K562 (cell line): ENCODE results near the gene ZNF569. TPM values are rescaled to one million over a fixed set of nuclear protein-coding genes. Genes with fewer than 3 reads are reported as not detected.

Experiments used
- ATAC-seq: fragments of 200-7000 bp; cut with Tn5 transposase; 3 replicates; pipeline ENCODE4 v1.9.1; 2020; ENCODE audit warnings: moderate library complexity
- Bru-seq: library from RNA; stranded (reverse); fragments of 400-500 nt; gene quantifications from one replicate; lab custom pipeline; 2021; lab: Mats Ljungman, UMichigan
- BruChase-seq, 2 experiments: library from RNA; stranded (reverse); fragments of 400-500 nt; gene quantifications; one replicate each; lab custom pipeline; 2021; lab: Mats Ljungman, UMichigan
- BruUV-seq: library from RNA; stranded (reverse); fragments of 400-500 nt; replicated peaks from 2 replicates; lab custom pipeline; 2021; lab: Mats Ljungman, UMichigan
- CTCF ChIA-PET: fragments of 300-600 bp; formaldehyde crosslinking; extraction: SDS; loops from one replicate; lab custom pipeline; 2021; ENCODE audit warnings: low intra/inter-chr PET ratio; lab: Yijun Ruan, JAX
- POLR2A ChIA-PET: fragments of 300-600, 350-650 bp; sonication (Branson Sonifier 250); formaldehyde crosslinking; extraction: SDS; loops from one replicate; lab custom pipeline; 2021; ENCODE audit warnings: antibody characterized with exemption, inconsistent platforms; lab: Yijun Ruan, JAX
- DNase-seq, 4 experiments: peaks; one replicate each; pipeline versions ENCODE4 v3.0.0 to v3.0.0-alpha.2; 2011 to 2018; ENCODE audit warnings: low spot score in 3 of 4, mixed read lengths in 3 of 4; ENCODE audit errors: extremely low read depth in 1 of 4
- FAIRE-seq: peaks from 2 replicates; lab custom pipeline; 2011; peaks lifted over from hg19 to GRCh38; lab: Jason Lieb, UNC
- H2AFZ ChIP-seq: 2 replicates; pipeline ENCODE4 v1.6.0; 2011; ENCODE audit warnings: low read depth, low read length, control low read depth, inconsistent platforms
- H3K27ac ChIP-seq: fragments of 200-600 bp; 3 replicates; pipeline ENCODE4 v1.8.0; 2011; ENCODE audit warnings: low read depth, mild to moderate bottlenecking, control low read depth, inconsistent platforms, low read length, moderate library complexity, mixed read lengths; ENCODE audit errors: extremely low read depth
- H3K27me3 ChIP-seq, 2 experiments: fragments of 300-600 bp in 1 of 2; 2 replicates in 1 of 2; 3 replicates in 1 of 2; pipeline versions ENCODE4 v1.6.0 to v1.8.0; 2011; ENCODE audit warnings: inconsistent platforms in 2 of 2, low read length in 2 of 2, mild to moderate bottlenecking in 1 of 2, mixed read lengths in 1 of 2, moderate library complexity in 1 of 2; ENCODE audit not compliant: control insufficient read depth in 2 of 2, insufficient read depth in 2 of 2
- H3K36me3 ChIP-seq: fragments of 300-600 bp; 3 replicates; pipeline ENCODE4 v1.8.0; 2011; ENCODE audit warnings: mild to moderate bottlenecking, low read length, inconsistent platforms; ENCODE audit not compliant: control insufficient read depth, insufficient read depth
- H3K4me1 ChIP-seq, 2 experiments: fragments of 200-600 bp in 1 of 2; replicated peaks in 1 of 2; 2 replicates in 1 of 2; 3 replicates in 1 of 2; pipeline versions ENCODE4 v1.5.1 to v1.8.0; 2011; ENCODE audit warnings: inconsistent platforms in 2 of 2, low read length in 2 of 2, mild to moderate bottlenecking in 1 of 2, mixed read lengths in 1 of 2, moderate library complexity in 1 of 2; ENCODE audit not compliant: control insufficient read depth in 2 of 2, insufficient read depth in 2 of 2
- H3K4me2 ChIP-seq: 2 replicates; pipeline ENCODE4 v1.6.1; 2011; ENCODE audit warnings: low read length, control low read depth, inconsistent platforms, mixed read lengths; ENCODE audit not compliant: insufficient read depth
- H3K4me3 ChIP-seq: fragments of 200-600 bp; sonication (generic), shearing (Covaris generic); 2 replicates; pipeline ENCODE4 v1.5.1; 2016; ENCODE audit warnings: control low read depth, inconsistent platforms
- H3K79me2 ChIP-seq: fragments of 200-600 bp; 3 replicates; pipeline ENCODE4 v1.8.0; 2011; ENCODE audit warnings: low read length, inconsistent platforms; ENCODE audit not compliant: control insufficient read depth, insufficient read depth
- H3K9ac ChIP-seq, 2 experiments: 2 replicates each; pipeline versions ENCODE4 v1.6.0 to v1.6.1; 2011; ENCODE audit warnings: low read depth in 2 of 2, low read length in 2 of 2, control low read depth in 1 of 2, inconsistent platforms in 1 of 2, mild to moderate bottlenecking in 1 of 2, mixed read lengths in 1 of 2; ENCODE audit not compliant: insufficient read depth in 1 of 2
- H3K9me1 ChIP-seq: one replicate; pipeline ENCODE4 v1.6.0; 2011; ENCODE audit warnings: inconsistent platforms, mild to moderate bottlenecking, low read length, moderate library complexity; ENCODE audit not compliant: control insufficient read depth, insufficient read depth
- H3K9me3 ChIP-seq: replicated peaks from 2 replicates; pipeline ENCODE4 v1.5.1; 2011; ENCODE audit warnings: low read depth, low read length, inconsistent platforms; ENCODE audit not compliant: control insufficient read depth, insufficient read depth
- H4K20me1 ChIP-seq: replicated peaks from 2 replicates; pipeline ENCODE4 v1.6.1; 2011; ENCODE audit warnings: low read length, inconsistent platforms, mixed read lengths; ENCODE audit not compliant: control insufficient read depth, insufficient read depth
- CBX5 ChIP-seq: IDR thresholded peaks from 2 replicates; pipeline ENCODE4 v1.6.1; 2014; ENCODE audit warnings: low read depth, borderline replicate concordance
- CSDE1 ChIP-seq, 2 experiments: fragments of 450-650 bp; IDR thresholded peaks; 2 replicates each; pipeline ENCODE4 v1.6.1; 2016; ENCODE audit warnings: mild to moderate bottlenecking in 1 of 2
- ESRRA ChIP-seq: fragments of 450-650 bp; IDR thresholded peaks from 2 replicates; pipeline ENCODE4 v1.6.1; 2014; ENCODE audit warnings: low read depth, mild to moderate bottlenecking, moderate library complexity, borderline replicate concordance
- KDM2B ChIP-seq: fragments of 250-450 bp; sonication (Bioruptor Pico); IDR thresholded peaks from 2 replicates; pipeline ENCODE4 v1.8.0; 2021; ENCODE audit warnings: mild to moderate bottlenecking, moderate library complexity
- L3MBTL2 ChIP-seq: fragments of 450-650 bp; IDR thresholded peaks from 2 replicates; pipeline ENCODE4 v1.6.1; 2016; ENCODE audit warnings: mild to moderate bottlenecking, moderate library complexity
- MTA1 ChIP-seq: fragments of 450-650 bp; IDR thresholded peaks from 2 replicates; pipeline ENCODE4 v1.6.1; 2017; ENCODE audit warnings: borderline replicate concordance
- MXD1 ChIP-seq: fragments of 250-450 bp; sonication (Bioruptor Pico); IDR thresholded peaks from 2 replicates; pipeline ENCODE4 v1.8.0; 2021; ENCODE audit warnings: borderline replicate concordance, mild to moderate bottlenecking, moderate library complexity; ENCODE audit not compliant: poor library complexity, severe bottlenecking
- NELFE ChIP-seq: IDR thresholded peaks from 2 replicates; pipeline ENCODE4 v1.6.1; 2011; ENCODE audit warnings: mild to moderate bottlenecking; ENCODE audit not compliant: insufficient read depth, insufficient read length
- RBM14 ChIP-seq: fragments of 200-400 bp; formaldehyde crosslinking; IDR thresholded peaks from 2 replicates; pipeline ENCODE4 v1.6.1; 2018; ENCODE audit warnings: low read depth, mild to moderate bottlenecking, low read length, moderate library complexity, borderline replicate concordance; ENCODE audit not compliant: insufficient read depth
- SRSF3 ChIP-seq: fragments of 200-400 bp; formaldehyde crosslinking; IDR thresholded peaks from 2 replicates; pipeline ENCODE4 v1.6.1; 2016; ENCODE audit warnings: mild to moderate bottlenecking, low read length, moderate library complexity; ENCODE audit not compliant: insufficient read depth
- WHSC1 ChIP-seq: IDR thresholded peaks from one replicate; pipeline ENCODE4 v1.6.1; 2012; ENCODE audit warnings: low read length, control low read depth, inconsistent platforms
- ZNF133 ChIP-seq: fragments of 250-450 bp; sonication (Bioruptor Pico); IDR thresholded peaks from 2 replicates; pipeline ENCODE4 v1.4.0; 2020; ENCODE audit warnings: mild to moderate bottlenecking
- ZNF384 ChIP-seq: IDR thresholded peaks from 2 replicates; pipeline ENCODE4 v1.6.1; 2012; ENCODE audit warnings: low read depth, low read length, improper control_type of control experiment
- ZNF445 ChIP-seq: fragments of 250-450 bp; sonication (Bioruptor Pico); IDR thresholded peaks from 2 replicates; pipeline ENCODE4 v1.4.0; 2020; ENCODE audit warnings: low read depth, mild to moderate bottlenecking, moderate library complexity
- WGBS: fragments of 100-300 bp; shearing (Covaris generic); methylation state at CpG from one replicate; pipeline ENCODE4 v1.1.6; 2016; ENCODE audit warnings: low coverage, mixed read lengths; ENCODE audit not compliant: insufficient coverage; ENCODE audit errors: missing lambda C conversion rate; 5-methylcytosine and 5-hydroxymethylcytosine counted together
- in situ Hi-C: fragments of 300-500 bp; cut with MboI; formaldehyde crosslinking; loops from 4 replicates; pipeline ENCODE4 v1.15.0; 2018; ENCODE audit warnings: inconsistent platforms, mixed read lengths
- intact Hi-C: fragments of 100-400 bp; cut with micrococcal nuclease; formaldehyde crosslinking; loops from 2 replicates; pipeline ENCODE4 v1.14.2; 2022
- long read RNA-seq, 3 experiments: library from polyadenylated mRNA in 2 of 3; library from RNA in 1 of 3; unstranded in 2 of 3; stranded (forward) in 1 of 3; transcript quantifications; one replicate each; pipeline ENCODE4 v2.0.0, GENCODE V29; 2019 to 2022
- polyA minus RNA-seq, 3 experiments: library from RNA; depleted of rRNA, polyadenylated mRNA; stranded (reverse); fragments of >200 nt; gene quantifications; 2 replicates each; pipeline ENCODE4 v1.2.3, GENCODE V29; 2011
- polyA plus RNA-seq, 8 experiments: library from polyadenylated mRNA; depleted of rRNA in 4 of 8; stranded (reverse) in 5 of 8; unstranded in 3 of 8; fragments of >200 nt; fragmentation: Nextera tagmentation in 2 of 8; fragmentation: Illumina TruSeq in 1 of 8; extraction: Ambion mirVana in 2 of 8; extraction: Trizol in 1 of 8; gene quantifications; 2 replicates each; pipeline versions ENCODE4 v1.2.1 to v1.2.3, GENCODE V29; 2011 to 2014; ENCODE audit warnings: inconsistent platforms in 1 of 8, missing spikeins in 1 of 8
- total RNA-seq, 7 experiments: library from RNA; depleted of rRNA in 6 of 7; stranded (reverse); fragments of >200 nt in 6 of 7; fragmentation: Illumina TruSeq in 2 of 7; extraction: Trizol in 2 of 7; gene quantifications; 2 replicates each; pipeline versions ENCODE4 v1.2.1 to v1.2.3, GENCODE V29; 2011 to 2021; ENCODE audit warnings: low replicate concordance in 1 of 7

ZNF569 gene
- 4.1 and 9.8 TPM in 2 replicates for total RNA-seq (2011; cell fraction: chromatin; rRNA removed; ENCODE audit: low replicate concordance)
- total RNA-seq (2011; cell fraction: nucleolus; rRNA removed): 1.4 and 2.8 TPM in 2 replicates
- 4.8 and 6.4 TPM in 2 replicates for total RNA-seq (2011; cell fraction: nucleoplasm; rRNA removed)
- 5.1 and 5.6 TPM in 2 replicates for total RNA-seq (2014; rRNA removed)
- total RNA-seq (2014; rRNA removed; fragmentation: Illumina TruSeq; extraction: Trizol): 4.9 and 5.7 TPM in 2 replicates
- total RNA-seq (2015; rRNA removed; fragmentation: Illumina TruSeq; extraction: Trizol): 5.4 and 5.7 TPM in 2 replicates
- total RNA-seq (2021): 4.1 and 4.9 TPM in 2 replicates
- 0.93 and 2.8 TPM in 2 replicates for polyA plus RNA-seq (2011; rRNA removed)
- 0.29 and 1.6 TPM in 2 replicates for polyA plus RNA-seq (2011; cell fraction: cytosol; rRNA removed)
- 0.74 and 1.6 TPM in 2 replicates for polyA plus RNA-seq (2011; cell fraction: nucleus; rRNA removed)
- 2.7 and 3.1 TPM in 2 replicates for polyA plus RNA-seq (2012)
- 3.0 and 4.5 TPM in 2 replicates for polyA plus RNA-seq (2014; fragmentation: Illumina TruSeq; extraction: Trizol)
- polyA plus RNA-seq (2014; fragmentation: Nextera tagmentation; extraction: Ambion mirVana): 1 to 10 TPM; 2.1 to 3.9 TPM
- 2.8 and 3.1 TPM in 2 replicates for polyA plus RNA-seq (2014; rRNA removed)
- polyA minus RNA-seq (2011; rRNA and poly(A)+ RNA removed): 2.5 and 5.7 TPM in 2 replicates
- 0.82 and 2.5 TPM in 2 replicates for polyA minus RNA-seq (2011; cell fraction: cytosol; rRNA and poly(A)+ RNA removed)
- polyA minus RNA-seq (2011; cell fraction: nucleus; rRNA and poly(A)+ RNA removed): 0.89 and 4.0 TPM in 2 replicates
- percentile 54 among the genes with signal in this experiment for Bru-seq, nascent RNA
- percentile 58 among the genes with signal in this experiment for BruChase-seq, experiment 1, labeled RNA remaining after a 2-hour chase
- percentile 57 among the genes with signal in this experiment for BruChase-seq, experiment 2, labeled RNA remaining after a 6-hour chase
- long read RNA-seq, experiment 1, full-length matches to known transcripts: 14 of 24 reads
- long read RNA-seq, experiment 1, partial matches to known transcripts: 3 of 24 reads
- long read RNA-seq, experiment 1, other reads (novel, unspliced or antisense): 7 of 24 reads
- long read RNA-seq, experiment 2, full-length matches to known transcripts: 1 of 4 reads
- long read RNA-seq, experiment 2, partial matches to known transcripts: 1 of 4 reads
- long read RNA-seq, experiment 2, other reads (novel, unspliced or antisense): 2 of 4 reads
- long read RNA-seq, experiment 3, full-length matches to known transcripts: 5 of 5 reads
- long read RNA-seq, experiment 3, partial matches to known transcripts: 0 of 5 reads
- long read RNA-seq, experiment 3, other reads (novel, unspliced or antisense): 0 of 5 reads

GRCh38 chr19:37466798-37467607, at the start of gene ZNF569:
ZNF569 (minus strand) TSS chr19:37467444; CDS start chr19:37444921, 22,523 bp downstream.
- Histone ChIP-seq H4K20me1 (no peaks in the 10 kb centered on the region), H3K4me1 (peaks cover 0 to 10% of the 10 kb centered on the region in 2 experiments; a peak in 2 of 5 replicates), H3K9ac (peak within 1 kb of the TSS; percentile 73 to 94), H3K4me3 (peak within 1 kb of the TSS; percentile 61), H3K79me2 (no peaks in the 10 kb centered on the region; the same call in 2 of the 3 replicates), H3K9me3 (peaks cover 3% of the 10 kb centered on the region; the same call in 1 of the 2 replicates), H3K9me1 (no peaks in the 10 kb centered on the region), H3K4me2 (peak within 1 kb of the TSS; percentile 85), H3K36me3 (peaks cover 7% of the 10 kb centered on the region; the same call in 1 of the 3 replicates), H2AFZ (peak within 1 kb of the TSS; percentile 90), H3K27ac (peak within 1 kb of the TSS; percentile 82), H3K27me3 (no peaks in the 10 kb centered on the region)
- ATAC-seq (peak; percentile 97), FAIRE-seq (peak; percentile 95), DNase-seq (peak; percentile 70 to 87 (median 72))
- POLR2A ChIA-PET: interaction anchor here (0.6 kb wide), 1 partner anchor 579 kb away, joined by 6 read pairs; no protein-coding TSS in a partner anchor
- CTCF ChIA-PET: no interaction called here
- in situ Hi-C loops: no loop called here
- intact Hi-C loops: loop anchor here (1.0 kb wide), 1 partner anchor 127 kb away; the partner anchor contains the start of genes ZNF540 and ZNF571
- WGBS: 1% methylated on average over 46 of the region's 62 CpGs
- no TSS peak for BruUV-seq
- TF ChIP-seq ZNF384 (no peak), CBX5 (peak; percentile 78; the same call in 1 of the 2 replicates), MXD1 (CRISPR knock-in tag) (no peak), KDM2B (no peak), WHSC1 (no peak), SRSF3 (0 out of 2 replicates have a peak, but pooled peaks have one; percentile 22), CSDE1 (IDR thresholded peaks at IDR 0.05) (no peak), L3MBTL2 (peak; percentile 48), ESRRA (no peak), NELFE (no peak), ZNF133 (CRISPR knock-in tag) (no peak), MTA1 (no peak), RBM14 (0 out of 2 replicates have a peak, but pooled peaks have one; percentile 50), ZNF445 (CRISPR knock-in tag) (no peak)
